Activated CD8-positive, alpha-beta memory T cell treated with anti-CD3 and anti-CD28 coated beads, Interleukin-2, amount 50 U/mL, for 24 hours (primary cell): ENCODE data around the gene BCAS3.
"Not testable (repeated sequence)": the region's sequence is repeated elsewhere in the genome, so short reads cannot be mapped to it uniquely, and the experiment has no call there.

Experiments
- DNase-seq: peaks from one replicate; pipeline ENCODE4 v3.0.0-alpha.2; 2020; ENCODE audit errors: extremely low read depth

BCAS3 gene

GRCh38 chr17:61337290-61337689, 659.6 kb downstream of the BCAS3 start:
- DNase-seq, result no peak

DNA sequence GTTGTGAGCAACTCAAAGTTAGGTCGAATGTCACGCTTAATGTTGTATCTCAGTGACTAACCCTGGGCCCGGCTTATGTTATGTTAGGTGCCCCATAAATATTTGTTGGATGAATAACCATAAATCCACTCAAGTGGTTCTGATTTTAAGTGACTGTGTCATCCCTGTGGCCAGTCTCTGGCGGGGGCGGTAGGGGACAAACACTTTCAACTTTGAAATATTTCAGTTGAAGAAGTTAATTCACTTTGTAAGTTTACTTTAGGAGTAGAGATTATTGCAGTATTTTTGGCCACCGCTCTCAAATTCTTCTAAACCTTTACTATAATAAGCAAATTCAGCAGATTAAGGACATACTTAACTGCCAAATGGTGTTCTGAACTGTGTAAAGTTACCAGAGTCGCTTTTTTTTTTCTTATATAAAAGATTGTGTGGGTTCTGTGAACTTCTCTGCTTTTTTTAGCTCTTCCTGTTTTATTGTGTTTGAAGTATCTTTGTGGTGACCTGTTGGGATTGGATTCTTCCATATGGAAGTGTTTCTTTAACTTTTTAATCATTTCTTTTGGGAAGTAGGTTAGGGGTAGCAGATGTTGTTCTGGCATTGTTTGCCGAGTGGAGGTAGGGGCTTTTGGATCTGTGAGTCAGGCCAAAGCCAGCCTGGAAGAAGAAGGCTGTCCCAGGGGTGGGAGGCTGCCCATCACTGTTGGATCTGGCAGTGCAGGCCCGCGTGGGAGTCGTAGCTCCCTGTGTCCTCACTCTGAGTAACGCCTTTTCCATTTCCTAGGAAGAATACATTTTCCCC, 660.5 kb downstream of the BCAS3 start:
- no peak for DNase-seq

GRCh38 chr17:61338874-61339478, 661.3 kb downstream of the BCAS3 start:
- DNase-seq, result no peak

DNA sequence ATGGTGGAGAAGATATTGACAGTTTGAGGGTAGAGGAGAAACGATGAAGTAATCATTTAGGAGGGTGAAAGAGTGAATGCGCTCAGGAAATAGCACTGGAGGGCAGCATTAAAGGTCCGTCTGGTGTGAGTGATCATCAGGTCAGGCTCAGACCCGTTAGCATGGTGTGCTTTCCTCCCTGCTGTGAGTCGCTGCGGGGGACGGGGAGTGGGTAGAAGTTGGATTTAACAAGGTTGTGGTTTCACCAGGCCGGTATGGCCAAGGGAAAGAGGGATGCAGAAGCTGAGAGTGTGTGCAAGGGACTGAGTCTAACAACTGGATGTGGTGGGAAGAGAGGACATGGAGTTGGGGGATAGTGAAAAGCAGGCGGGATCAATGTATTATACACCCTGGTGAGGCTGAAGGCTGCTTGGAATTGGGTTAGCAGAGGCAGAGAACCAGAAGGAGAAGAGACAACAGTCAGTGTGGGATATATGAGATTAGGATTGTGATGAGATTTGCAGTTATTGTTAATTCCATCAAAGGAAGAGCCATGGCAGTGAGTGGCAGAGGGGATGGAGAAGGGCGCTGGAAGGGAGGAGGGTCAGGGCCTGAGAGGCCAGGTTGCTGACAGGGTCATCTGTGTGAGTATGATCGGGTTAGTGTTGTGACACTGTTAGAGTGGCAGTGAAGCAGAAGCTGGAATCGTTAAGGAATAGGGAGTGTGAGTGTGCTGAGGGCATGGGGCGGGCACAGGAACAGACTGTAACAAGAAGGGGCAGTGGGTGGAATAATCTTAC, 663.0 kb downstream of the BCAS3 start:
- DNase-seq, result no peak

DNA sequence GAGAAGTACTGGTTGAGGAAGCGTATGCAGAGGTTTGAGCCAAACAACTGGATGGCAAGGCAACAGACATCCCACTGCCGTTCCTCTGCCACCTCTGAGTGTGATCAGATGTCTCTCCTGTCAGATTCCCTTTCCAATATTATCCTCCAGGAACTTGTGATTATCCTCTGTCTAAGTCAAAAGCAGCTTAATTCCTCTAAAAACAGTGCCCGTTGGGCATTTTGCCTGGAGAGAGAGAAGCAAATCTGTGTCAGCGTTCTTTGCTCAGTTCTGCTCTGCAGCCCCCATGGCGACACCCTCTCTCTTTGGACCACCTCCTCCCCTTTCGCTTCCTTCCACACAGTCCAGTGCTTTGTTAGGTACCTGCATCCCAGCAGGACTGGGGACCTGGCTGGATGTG, 665.9 kb downstream of the BCAS3 start:
- DNase-seq, result no peak

DNA sequence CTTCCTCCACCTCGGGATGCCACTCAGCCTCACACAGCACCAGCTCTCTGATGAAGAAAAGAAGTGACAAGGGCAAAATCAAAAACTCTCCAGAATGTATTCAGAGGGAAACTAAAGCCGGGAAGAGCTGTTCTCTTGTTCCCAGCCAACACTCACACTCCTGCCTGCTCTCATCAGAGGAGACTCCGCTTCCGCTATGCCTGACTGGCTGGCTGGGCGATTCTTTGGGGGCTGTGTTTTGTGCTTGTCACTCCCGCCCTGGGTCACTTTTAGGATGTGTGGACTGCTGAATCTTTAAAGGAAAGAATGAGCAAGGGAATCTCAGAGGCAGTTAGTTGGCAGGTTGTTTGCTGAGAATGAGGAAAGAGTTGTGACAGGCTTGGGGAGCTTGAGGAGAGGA, 667.4 kb downstream of the BCAS3 start:
- DNase-seq, result no peak

- no peak for DNase-seq
These were observed 668.4 kb downstream of the BCAS3 start for GRCh38 chr17:61345825-61346666.

- no peak for DNase-seq
These were observed 671.7 kb downstream of the BCAS3 start for GRCh38 chr17:61349350-61349749.

- DNase-seq, result no peak
These were observed 674.2 kb downstream of the BCAS3 start for GRCh38 chr17:61351745-61352407.

DNA sequence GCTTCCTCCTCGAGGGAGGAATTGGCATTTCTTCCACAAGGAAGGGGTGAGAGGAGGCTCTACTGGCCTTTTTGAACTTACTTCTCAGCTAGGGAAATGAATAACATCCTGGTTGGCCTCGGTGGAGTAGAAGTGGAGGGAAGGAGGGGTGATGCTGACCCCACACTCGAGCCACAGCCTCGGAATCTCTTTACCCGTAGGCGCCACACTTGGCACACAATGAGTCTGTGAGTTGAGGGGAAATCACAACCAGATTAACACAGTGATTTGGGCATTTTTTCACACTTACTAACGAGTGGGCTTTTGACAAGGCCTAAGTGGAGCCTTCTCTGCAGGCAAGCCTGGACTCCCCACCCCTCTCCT, 674.7 kb downstream of the BCAS3 start:
- no peak for DNase-seq

DNA sequence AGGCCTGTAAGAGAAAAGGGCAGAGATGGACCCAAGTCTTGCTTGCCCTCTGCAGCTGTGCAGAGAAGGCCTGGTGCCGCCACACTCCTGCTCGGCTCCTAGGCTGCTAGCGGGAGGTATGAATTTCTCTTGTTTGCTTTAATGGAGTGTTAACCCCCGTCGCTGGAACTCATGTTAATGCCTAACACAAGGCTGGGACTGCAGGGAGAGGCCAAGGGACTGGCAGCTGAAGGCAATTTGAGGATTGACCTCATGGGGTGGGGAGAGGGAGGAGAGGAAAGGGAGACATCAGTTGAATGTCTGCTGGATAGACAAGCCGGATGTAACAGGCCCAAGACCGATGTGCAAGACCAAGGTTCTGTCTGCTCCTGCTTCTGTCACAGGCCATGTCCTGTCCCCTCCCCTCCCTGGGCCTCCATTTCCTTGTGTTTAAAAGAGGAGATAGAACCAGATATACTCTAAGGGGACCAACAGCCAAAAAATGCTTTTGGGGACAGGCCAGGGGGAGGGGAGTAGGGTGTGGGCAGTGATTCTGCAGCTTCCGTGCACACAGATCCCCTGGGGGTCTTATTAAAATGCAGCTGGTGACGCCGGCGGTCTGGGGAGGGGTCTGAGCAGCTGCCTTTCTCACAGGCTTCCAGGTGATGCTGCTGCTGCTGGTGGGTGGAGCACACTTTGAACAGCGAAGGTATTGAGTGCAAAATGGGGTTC, 675.3 kb downstream of the BCAS3 start:
- no peak for DNase-seq

DNA sequence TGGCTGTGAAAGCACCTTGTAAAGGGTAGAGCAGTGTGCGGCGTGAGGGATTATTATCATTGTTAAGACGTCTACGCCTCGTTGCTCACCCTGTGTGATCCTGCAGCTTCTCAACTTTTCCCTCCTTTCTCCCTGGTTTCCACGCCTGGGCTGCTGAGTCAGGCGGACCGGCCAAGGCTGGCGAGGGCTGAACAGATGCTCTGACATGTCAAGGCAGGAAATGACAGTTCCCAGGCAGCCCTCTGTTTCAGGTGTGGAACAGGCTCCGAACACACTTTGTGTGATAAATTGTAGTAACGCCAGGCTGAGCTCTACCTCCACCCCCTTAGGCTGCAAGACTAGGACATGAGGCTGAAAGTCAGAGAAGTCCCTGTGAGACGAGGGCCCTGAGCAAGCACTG, 676.0 kb downstream of the BCAS3 start:
- no peak for DNase-seq

GRCh38 chr17:61354895-61355874, 677.5 kb downstream of the BCAS3 start:
- no peak for DNase-seq

GRCh38 chr17:61357061-61357460, 679.4 kb downstream of the BCAS3 start:
- not testable (repeated sequence) for DNase-seq

GRCh38 chr17:61359513-61359912, 681.9 kb downstream of the BCAS3 start:
- DNase-seq, result not testable (repeated sequence)

DNA sequence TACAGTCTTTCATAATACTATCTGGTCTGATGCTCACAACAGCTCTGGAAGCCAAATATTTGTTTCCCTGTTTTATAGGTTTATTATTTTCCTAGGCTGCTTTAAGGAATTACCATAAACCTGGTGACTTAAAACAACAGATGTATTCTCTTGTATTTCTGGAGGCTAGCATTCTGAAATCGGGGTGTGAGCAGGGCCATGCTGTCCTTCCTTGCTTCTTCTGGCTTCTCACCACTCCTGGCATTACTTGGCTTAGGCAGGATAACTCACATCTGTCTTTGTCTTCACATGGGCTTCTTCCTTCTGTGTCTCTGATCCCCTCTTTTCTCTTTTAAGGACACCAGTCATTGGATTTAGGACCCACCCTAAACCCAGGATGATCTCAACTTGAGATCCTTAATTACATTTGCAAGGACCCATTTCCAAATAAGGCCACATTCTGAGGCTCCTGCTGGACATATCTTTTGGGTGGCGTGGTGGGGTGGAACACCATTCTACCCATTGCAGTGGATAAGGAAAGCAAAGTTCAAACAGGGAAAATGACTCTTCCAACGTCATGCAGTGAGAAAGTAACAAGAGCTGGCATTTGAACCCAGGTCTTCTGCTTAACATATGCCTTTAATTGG, 682.8 kb downstream of the BCAS3 start:
- no peak for DNase-seq

GRCh38 chr17:61361084-61361483, 683.4 kb downstream of the BCAS3 start:
- no peak for DNase-seq

DNA sequence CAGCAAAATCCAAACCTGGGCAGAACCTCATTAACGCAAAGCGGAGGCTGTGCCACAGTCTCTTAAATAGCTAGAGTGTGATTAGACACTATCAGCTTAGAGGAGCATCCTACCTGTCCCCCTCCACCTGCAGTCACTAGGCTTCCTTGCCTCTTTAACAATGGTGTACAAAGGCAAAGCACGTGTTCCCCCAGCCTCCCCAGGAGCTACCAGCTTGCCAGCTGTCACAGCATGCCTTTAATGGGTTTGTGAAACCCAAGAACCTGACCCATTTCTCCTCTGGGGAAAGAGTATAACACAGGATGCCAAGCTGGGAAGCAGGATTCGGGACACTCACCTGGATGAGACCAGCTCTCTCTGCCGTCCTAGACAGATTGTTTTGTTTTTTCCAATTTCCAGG, 684.7 kb downstream of the BCAS3 start:
- no peak for DNase-seq
